Esophagus squamous epithelium (tissue), 5 donors: ENCODE results near the gene NID1. TPM values are rescaled to one million over a fixed set of nuclear protein-coding genes. Genes with fewer than 3 reads are reported as not detected.

Experiments used
- DNase-seq: peaks from one replicate; lab custom pipeline; 2025; lab: John Stamatoyannopoulos, UW
- H3K27ac ChIP-seq, 4 donors: fragments of 200-600 bp; sonication (generic); one replicate each; pipeline ENCODE4 v1.5.1; 2016 to 2019; ENCODE audit warnings: mild to moderate bottlenecking in 1 of 4
- H3K27me3 ChIP-seq, 4 donors: fragments of 200-600 bp; sonication (generic); 1 replicate in 3 of 4; 2 replicates in 1 of 4; pipeline versions ENCODE4 v1.5.1 to v1.6.0; 2017 to 2021; ENCODE audit warnings: antibody characterized with exemption in 1 of 4
- H3K36me3 ChIP-seq, 3 donors: fragments of 200-600 bp; sonication (generic); one replicate each; pipeline ENCODE4 v1.5.1; 2016 to 2019
- H3K4me1 ChIP-seq, 3 donors: fragments of 200-600 bp; sonication (generic); one replicate each; pipeline ENCODE4 v1.5.1; 2017 to 2019
- H3K4me3 ChIP-seq, 4 donors: fragments of 200-600 bp; sonication (generic); 1 replicate in 3 of 4; 2 replicates in 1 of 4; pipeline ENCODE4 v1.5.1; 2016 to 2019; ENCODE audit warnings: mild to moderate bottlenecking in 2 of 4, moderate library complexity in 1 of 4
- H3K9me3 ChIP-seq, 3 donors: fragments of 200-600 bp; sonication (generic); one replicate each; pipeline ENCODE4 v1.5.1; 2016 to 2019
- POLR2A ChIP-seq, 4 donors: fragments of 450-650 bp; IDR thresholded peaks; one replicate each; pipeline ENCODE4 v1.6.1; 2017; ENCODE audit warnings: antibody characterized with exemption in 4 of 4, mild to moderate bottlenecking in 4 of 4, moderate library complexity in 3 of 4
- WGBS, 2 donors: methylation state at CpG; one replicate each; pipeline ENCODE4 v1.1.5; 2018; 5-methylcytosine and 5-hydroxymethylcytosine counted together
- intact Hi-C: fragments of 100-400 bp; cut with DNase I; formaldehyde crosslinking; loops from one replicate; pipeline ENCODE4 v1.15.0; 2022
- total RNA-seq, 4 donors: library from RNA; depleted of rRNA; stranded (reverse); fragments of >200 nt; gene quantifications; one replicate each; pipeline ENCODE4 v1.1.0, GENCODE V29; 2016
- TF ChIP-seq, protein P1 (sequence below), 6 experiments: fragments of 450-650 bp in 4 of 6; fragments of 200-600 bp in 2 of 6; sonication (generic) in 2 of 6; IDR thresholded peaks; one replicate each; pipeline ENCODE4 v1.5.1; 2016 to 2019; ENCODE audit warnings: antibody characterized with exemption in 6 of 6, mild to moderate bottlenecking in 4 of 6, moderate library complexity in 4 of 6
- donor health status: DM: yes; HTN: yes; CAD: no.

Gene NID1
- total RNA-seq, 4 donors from 2014 or later: 3.6 to 120 (median 28.5) TPM

- 60 to 80% methylated on average over 5 to 11 of the region's 11 CpGs for WGBS, 2 donors
- Histone ChIP-seq H3K4me1 (peaks cover 0 to 6% (median 0%) of the 10 kb centered on the region in 3 donors), H3K27me3 (no peaks in the 10 kb centered on the region), H3K36me3 (no peaks in the 10 kb centered on the region), H3K4me3 (no peak overlapping the region), H3K9me3 (no peaks in the 10 kb centered on the region), H3K27ac (no peak overlapping the region)
- DNase-seq: peak; percentile 30
- intact Hi-C loops: loop anchor here (10.0 kb wide), 1 partner anchor 110 kb away; no protein-coding TSS in a partner anchor
- TF ChIP-seq, protein P1, sequence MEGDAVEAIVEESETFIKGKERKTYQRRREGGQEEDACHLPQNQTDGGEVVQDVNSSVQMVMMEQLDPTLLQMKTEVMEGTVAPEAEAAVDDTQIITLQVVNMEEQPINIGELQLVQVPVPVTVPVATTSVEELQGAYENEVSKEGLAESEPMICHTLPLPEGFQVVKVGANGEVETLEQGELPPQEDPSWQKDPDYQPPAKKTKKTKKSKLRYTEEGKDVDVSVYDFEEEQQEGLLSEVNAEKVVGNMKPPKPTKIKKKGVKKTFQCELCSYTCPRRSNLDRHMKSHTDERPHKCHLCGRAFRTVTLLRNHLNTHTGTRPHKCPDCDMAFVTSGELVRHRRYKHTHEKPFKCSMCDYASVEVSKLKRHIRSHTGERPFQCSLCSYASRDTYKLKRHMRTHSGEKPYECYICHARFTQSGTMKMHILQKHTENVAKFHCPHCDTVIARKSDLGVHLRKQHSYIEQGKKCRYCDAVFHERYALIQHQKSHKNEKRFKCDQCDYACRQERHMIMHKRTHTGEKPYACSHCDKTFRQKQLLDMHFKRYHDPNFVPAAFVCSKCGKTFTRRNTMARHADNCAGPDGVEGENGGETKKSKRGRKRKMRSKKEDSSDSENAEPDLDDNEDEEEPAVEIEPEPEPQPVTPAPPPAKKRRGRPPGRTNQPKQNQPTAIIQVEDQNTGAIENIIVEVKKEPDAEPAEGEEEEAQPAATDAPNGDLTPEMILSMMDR (IDR thresholded peaks at IDR 0.05): no peak
- no peak for TF ChIP-seq POLR2A (IDR thresholded peaks at IDR 0.05)
Measured at GRCh38 chr1:235954306-235955283, 110.3 kb downstream of the NID1 start.

DNA sequence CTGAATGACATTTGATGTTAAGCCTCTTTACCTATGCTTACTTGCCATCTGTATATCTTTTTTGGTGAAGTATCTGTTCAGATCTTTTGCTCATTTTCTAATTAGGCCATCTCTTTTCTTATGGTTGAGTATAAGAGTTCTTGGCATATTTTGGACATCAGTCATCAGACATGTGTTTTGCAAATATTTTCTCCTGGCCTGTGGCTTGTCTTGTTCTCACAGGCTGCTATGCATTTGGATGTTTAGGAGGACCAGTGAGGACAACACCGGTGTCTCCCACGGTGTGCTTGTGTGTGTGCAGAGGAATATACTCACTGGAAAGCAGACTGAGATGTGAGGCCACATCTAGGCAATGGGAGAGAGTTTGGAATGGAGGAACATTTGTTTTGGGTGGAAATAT is 111.1 kb downstream of the NID1 start:
- intact Hi-C loops: loop anchor here (10.0 kb wide), 1 partner anchor 109 kb away; no protein-coding TSS in a partner anchor
- TF ChIP-seq, protein P1 (IDR thresholded peaks at IDR 0.05): no peak

DNA sequence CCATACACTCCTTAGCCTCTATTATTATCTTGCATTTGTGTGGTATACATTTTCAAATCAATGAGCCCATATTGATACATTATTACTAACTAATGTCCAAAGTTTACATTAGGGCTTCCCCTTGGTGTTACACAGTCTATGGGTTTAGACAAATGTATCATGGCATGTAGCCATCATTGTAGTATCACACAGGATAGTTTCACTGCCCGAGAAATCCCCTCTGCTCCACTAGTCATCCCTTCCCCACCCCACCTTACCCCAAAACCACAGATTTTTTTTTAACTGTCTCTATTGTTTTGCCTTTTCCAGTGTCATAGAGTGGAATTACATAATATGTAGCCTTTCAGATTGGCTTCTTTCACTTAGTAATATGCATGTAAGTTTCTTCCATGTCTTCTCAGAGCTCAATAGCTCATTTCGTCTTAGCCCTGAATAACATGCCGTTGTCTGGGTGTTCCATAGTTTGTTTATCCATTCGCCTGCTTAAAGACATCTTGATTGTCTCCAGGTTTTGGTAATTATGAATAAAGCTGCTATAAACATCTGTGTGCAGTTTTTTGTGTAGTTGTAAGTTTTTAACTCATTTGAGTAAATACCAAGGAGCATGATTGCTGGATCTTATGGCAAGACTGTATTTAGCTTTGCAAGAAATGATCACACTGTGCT is 111.8 kb downstream of the NID1 start:
- Histone ChIP-seq H3K9me3 (no peaks in the 10 kb centered on the region), H3K4me1 (peaks cover 0 to 6% (median 0%) of the 10 kb centered on the region in 3 donors), H3K27ac (no peak overlapping the region), H3K4me3 (no peak overlapping the region), H3K36me3 (no peaks in the 10 kb centered on the region), H3K27me3 (no peaks in the 10 kb centered on the region)
- no peak for DNase-seq
- WGBS, 2 donors: 54 to 68% methylated on average over 4 of the region's 4 CpGs
- intact Hi-C loops: loop anchor here (10.0 kb wide), 1 partner anchor 108 kb away; no protein-coding TSS in a partner anchor
- no peak for TF ChIP-seq POLR2A (IDR thresholded peaks at IDR 0.05)
- TF ChIP-seq, protein P1 (IDR thresholded peaks at IDR 0.05): no peak

More for the DNA sequence above, 111.1 kb downstream of the NID1 start:
- Histone ChIP-seq H3K27ac (no peak overlapping the region), H3K4me1 (peaks cover 0 to 6% (median 0%) of the 10 kb centered on the region in 3 donors), H3K4me3 (no peak overlapping the region), H3K27me3 (no peaks in the 10 kb centered on the region), H3K9me3 (no peaks in the 10 kb centered on the region), H3K36me3 (no peaks in the 10 kb centered on the region)
- no peak for DNase-seq
- 60 to 74% methylated on average over 2 of the region's 2 CpGs for WGBS, 2 donors

- no peak for TF ChIP-seq POLR2A (IDR thresholded peaks at IDR 0.05)
- TF ChIP-seq, protein P1 (IDR thresholded peaks at IDR 0.05): no peak
- Histone ChIP-seq H3K27ac (no peak overlapping the region), H3K4me3 (no peak overlapping the region), H3K27me3 (no peaks in the 10 kb centered on the region), H3K36me3 (no peaks in the 10 kb centered on the region), H3K9me3 (no peaks in the 10 kb centered on the region), H3K4me1 (peaks cover 0 to 6% (median 5%) of the 10 kb centered on the region in 3 donors)
- 79 to 93% methylated on average over 4 of the region's 4 CpGs for WGBS, 2 donors
- intact Hi-C loops: loop anchor here (10.0 kb wide), 1 partner anchor 107 kb away; no protein-coding TSS in a partner anchor
- DNase-seq: no peak
Measured at GRCh38 chr1:235951661-235952060, 113.2 kb downstream of the NID1 start.
